Activated T-cell treated with anti-CD3 and anti-CD28 coated beads, Interleukin-2, amount 50 U/mL, for 1 hour (primary cell): ENCODE results near the gene USP47.
"Not testable (repeated sequence)": the region's sequence is repeated elsewhere in the genome, so short reads cannot be mapped to it uniquely, and the experiment has no call there.

Source experiments
- DNase-seq: peaks from one replicate; pipeline ENCODE4 v3.0.0-alpha.2; 2020

Gene USP47

DNA sequence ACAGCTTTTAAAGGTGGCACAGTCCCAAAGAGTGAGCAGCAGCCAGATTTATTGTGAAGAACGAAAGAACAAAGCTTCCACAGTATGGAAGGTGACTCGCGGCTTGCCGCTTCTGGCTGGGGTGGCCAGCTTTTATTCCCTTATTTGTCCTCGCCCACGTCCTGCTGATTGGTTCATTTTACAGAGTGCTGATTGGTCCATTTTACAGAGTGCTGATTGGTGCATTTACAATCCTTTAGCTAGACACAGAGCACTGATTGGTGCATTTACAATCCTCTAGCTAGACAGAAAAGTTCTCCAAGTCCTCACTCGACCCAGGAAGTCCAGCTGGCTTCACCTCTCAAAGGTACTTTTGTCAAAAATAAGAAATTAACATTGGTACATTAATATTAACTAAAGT lies 10.4 kb upstream of the USP47 start:
- not testable (repeated sequence) for DNase-seq

DNA sequence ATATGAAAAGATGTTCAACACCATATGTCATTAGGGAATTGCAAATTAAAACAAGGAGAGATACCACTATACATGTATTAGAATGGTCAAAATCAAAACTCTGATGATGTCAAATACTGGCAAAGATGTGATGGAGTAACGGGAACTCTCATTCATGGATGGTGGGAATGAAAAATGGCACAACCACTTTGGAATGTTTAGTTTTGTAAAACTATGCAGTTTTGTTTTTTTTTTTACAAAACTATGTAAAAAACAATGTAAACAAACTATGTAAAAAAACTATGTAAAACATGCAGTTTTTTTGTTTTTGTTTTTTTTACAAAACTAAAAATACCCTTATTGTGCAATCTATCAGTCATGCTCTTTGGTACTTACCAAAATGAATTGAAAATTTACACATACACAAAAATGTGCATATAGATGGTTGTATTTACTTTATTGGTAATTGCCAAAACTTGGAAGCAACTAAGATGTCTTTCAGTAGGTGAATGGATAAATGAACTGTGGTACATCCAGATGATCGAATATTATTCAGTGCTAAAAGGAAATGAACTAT lies 5.0 kb upstream of the USP47 start:
- no peak for DNase-seq

DNA sequence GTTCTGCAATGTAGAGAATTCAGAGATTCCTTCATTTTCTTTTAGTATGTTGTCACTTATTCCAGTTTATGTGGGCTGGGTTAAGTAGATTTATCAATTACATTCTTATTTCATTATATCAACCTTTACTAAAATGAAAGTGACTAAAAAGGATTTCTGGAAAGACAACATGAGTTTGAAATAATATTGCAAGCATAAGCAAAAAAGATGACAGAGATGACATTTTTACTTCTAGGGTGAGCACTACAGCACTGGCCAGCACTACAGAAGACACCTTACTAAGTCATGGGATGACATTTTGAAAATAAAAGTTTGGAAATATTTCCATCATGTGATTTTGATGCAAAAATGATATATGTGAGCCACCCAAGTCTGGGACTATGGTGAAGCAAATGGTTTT lies 2.1 kb upstream of the USP47 start:
- no peak for DNase-seq

DNA sequence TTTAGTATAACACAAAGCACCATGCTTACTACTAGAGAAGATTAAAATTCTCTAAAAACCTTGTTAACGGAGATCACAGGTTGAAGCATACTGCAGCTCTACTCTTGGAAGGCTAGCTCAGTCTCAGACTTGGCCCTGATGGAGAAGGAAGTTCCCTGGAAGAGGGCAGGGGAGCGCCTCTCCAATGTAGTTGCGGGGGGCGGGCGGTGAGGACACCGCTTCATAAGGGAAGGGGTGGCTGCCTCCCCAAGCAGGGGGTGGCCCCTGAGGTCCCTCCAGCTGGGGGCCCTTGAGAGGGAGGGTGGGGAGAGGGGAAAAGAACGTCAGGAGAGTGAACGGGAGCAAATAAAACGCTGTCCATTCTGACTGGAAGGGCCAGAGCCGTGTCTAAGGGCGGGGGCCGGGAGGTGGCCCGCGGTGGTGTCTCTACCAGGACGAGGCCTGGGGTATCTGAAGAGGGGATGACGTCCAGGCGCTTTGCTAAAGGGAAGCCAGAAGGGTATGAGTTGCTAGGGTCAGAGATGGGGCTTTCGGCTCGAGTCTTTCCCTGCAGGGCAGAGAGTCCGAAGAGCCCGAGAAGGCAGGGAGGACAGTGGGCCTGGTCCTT lies 553 bp upstream of the USP47 start:
- no peak for DNase-seq

DNA sequence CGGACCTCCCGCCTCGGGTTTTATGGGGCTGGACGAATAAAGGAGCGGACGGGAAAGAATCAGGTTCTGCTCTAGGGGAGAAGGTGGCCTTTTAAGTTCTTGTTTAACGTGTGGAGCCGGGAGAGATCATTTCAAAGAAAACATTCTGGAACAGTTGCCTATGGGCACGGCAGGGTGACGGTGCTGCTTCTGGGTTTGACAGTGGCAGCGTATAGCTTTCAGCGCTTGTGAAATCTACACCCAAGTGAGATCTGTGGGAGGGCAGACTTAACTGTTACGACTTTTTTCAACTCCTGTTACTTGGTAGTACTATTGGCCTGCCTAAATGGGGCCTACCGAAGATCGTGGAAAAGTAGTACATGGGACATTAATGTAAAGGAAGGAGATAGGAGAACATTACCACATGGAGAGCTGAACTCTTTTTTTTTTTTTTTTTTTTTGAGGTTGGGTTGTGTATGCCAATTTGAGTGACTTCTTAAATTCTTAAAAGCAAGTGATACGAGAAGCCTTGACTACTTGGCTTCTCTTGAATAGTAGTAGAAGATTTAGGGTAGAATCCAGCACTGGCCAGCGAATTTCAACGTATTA lies 743 bp downstream of the USP47 start:
- DNase-seq: no peak

DNA sequence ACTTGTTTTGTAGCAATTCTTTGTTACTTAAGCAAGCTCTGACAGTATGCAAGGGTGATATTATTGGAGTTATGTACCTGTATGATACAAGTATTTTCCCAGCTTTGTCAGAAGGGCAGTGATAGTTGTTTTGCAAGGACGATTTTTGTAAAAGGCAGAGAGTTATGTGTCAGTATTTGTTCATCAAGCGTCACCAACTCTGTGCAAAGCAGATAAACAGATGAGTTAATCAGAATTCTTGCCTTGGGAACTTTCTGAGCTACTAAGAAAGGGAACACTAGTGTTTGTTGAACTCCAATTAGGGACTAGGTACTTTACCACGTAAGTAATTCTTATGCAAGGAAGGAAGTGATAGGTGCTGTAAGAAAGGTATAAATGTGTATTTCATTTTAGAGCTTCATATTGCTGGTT lies 1.4 kb downstream of the USP47 start:
- DNase-seq: no peak

DNA sequence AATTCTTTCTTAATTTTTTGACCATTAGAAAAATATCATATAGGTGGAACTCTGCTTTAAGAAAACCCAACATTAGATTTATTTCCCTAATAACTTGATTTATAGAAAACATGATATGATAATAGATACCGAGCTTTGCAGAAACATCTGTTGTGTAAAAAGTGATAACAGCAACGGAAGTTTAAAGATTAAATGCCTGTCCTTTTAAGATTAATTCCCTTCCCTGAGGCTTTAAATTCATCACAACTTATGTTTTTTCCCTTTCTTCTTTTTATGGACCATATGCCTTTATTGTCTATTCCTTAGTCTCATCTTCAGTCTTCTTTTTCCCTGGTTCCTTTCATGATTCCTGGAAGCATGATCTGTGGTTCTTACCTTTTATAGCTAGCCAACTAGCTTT lies 1.9 kb downstream of the USP47 start:
- no peak for DNase-seq

DNA sequence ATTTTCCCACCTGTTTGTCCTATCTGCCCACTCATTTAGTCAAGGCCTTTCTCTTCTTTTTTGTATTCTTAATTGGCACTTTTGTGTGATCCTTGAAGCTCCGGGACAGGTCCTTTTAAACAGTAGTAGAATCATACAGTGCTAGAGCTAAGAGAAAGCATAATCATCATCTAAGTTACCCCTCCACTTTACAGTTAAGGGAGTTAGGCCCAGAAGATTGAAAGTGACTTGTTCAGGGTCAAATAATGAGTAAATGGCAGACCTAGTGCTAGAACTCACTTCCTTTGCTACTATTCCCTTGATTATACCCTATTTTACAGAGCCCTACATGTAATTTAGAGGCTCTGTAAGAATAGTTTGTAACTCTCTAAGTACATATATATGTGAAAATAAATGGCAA lies 2.5 kb downstream of the USP47 start:
- no peak for DNase-seq

DNA sequence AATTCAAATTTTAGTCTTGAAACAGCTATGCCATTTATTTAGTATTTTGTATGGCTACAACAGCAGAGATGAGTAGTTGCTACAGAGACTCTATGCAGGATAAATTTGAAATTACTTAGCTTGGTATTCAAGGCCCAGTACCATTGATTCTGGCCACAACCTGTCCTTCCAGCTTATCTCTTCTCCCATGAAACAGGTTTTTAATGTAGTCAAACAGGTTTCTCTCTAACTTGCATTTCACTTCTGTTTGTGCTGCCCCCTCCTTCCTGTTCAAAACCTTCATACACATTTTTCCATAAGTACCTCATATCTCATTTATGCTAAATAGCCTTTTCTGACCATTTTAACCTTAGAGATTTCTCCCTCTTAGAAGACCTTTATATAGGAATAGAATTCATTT lies 3.3 kb downstream of the USP47 start:
- DNase-seq: no peak

DNA sequence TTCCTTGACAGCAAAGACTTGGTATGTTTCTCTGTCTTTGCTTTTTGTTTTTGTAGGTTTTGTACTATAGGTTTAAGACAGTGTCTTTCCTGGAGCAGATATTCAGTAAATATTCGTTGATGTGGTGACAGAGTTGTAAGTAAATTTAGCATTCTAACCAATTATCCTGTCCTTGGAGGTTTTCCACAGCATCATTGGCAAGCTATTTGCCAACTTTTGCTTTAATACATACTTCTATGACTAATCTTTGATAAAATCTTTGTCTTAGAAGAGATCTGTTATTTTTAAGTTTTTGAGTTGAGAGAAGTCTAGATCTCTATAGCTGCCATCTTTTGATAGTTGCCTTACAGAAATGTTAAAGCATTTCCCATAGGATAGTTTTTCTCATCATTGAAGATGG lies 3.8 kb downstream of the USP47 start:
- no peak for DNase-seq

DNA sequence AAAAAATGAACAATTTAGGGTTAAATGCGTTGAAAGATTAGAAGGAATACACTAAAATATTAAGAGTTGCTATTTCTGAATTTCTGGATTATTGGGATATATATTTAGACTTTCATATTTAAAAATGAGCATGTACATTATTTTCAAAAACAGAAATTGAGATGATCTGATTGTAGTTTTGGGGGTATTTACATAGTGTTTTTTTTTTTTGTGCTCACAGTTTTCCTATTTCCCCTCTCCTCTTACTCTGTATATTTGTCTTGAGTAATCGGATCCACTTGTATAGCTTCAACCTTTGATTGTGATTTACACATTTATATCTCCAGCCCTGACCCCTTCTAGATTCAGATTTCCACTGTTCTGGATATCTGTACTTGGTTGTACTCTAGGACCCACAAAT lies 5.3 kb downstream of the USP47 start:
- DNase-seq: no peak

DNA sequence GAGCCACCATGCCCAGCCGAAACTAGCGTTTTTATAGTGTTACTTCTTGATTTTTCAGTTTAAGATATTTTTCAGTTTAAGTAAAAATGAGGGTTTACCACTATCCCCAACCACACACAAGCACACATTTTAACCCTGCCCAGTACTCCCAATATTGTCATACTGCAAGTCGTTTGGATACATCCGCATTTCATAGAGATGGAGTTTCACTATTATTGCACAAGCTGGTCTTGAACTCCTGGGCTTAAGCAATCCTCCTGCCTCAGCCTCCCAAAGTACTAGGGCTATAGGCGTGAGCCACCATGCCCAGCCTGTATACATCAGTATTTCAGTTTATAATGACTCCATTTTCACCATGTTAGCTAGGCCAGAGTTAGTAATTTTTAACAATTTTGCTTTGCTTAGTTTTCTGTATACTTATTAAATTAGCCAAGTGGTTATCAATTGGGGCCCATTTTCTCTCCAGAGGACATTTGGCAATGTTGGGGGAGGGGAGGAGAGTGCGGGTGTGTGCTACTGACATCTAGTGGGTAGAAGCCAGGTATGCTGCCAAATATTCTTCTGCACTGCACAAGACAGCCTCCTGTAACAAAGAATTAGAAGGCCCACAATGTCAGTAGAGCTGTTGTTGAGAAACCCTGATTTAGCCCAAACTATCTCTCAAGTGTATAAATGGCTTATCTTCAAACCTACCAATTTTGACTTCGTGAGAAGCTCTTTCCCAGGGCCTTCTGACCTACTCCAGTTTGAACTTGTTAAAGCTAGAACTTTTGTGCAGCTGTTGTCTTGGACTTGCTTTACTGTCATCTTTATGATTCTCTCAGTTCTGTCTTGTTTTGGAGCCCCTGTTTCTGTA lies 7.3 kb downstream of the USP47 start:
- peak; percentile 52 for DNase-seq

DNA sequence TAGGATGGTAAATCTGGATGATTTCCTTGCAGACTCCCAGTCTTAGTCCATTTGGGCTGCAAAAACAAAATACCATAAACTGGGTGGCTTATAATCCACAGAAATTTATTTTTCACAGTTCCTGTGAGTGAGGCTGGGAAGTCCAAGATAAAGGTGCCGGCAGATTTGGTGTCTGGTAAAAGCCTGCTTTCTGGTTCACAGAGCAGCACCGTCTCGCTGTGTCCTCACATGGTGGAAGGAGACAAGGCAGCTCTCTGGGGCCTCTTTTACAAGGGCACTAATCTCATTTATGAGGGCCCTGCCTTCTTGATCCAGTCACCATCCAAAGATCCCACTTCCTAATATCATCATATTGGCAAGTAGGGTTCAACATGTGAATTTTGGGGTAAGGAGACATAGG lies 8.9 kb downstream of the USP47 start:
- DNase-seq: no peak

DNA sequence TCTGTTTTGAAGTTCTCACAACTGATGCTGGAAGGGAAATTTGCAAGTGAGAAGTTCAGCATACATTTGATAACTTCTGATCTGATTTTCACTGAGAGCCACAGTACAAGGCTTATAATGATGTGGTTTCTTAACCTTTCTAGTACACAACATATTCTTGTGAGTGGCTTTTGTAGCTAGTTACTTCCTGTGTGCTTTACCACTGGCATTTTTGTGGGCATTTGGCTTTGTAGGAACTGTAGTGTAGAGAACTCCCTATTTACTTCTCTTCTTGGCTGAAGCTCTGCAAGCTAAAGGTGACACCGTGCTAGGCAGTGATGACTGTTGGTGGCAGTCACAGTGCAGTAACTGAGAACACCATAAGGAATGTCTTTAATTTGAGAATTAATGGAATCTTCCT lies 14.9 kb downstream of the USP47 start:
- no peak for DNase-seq

DNA sequence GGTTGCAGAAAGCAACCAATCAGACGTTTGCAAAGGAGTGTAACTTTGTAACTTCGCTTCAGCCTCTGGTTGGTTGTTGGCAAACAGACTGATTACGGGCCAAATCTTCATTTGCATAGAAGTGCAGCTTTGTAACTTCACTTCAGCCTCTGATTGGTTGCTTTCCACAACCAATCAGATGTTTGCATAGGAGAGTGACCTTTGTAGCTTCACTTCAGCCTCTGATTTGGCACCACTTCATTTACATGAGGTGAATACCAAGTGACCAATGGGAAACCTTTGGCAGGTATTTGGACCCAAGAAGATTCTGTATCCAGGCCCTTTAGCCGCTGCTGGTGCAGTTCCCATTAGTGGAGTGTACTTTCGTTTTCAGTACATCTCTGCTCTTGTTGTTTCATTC lies 16.0 kb downstream of the USP47 start:
- no peak for DNase-seq

DNA sequence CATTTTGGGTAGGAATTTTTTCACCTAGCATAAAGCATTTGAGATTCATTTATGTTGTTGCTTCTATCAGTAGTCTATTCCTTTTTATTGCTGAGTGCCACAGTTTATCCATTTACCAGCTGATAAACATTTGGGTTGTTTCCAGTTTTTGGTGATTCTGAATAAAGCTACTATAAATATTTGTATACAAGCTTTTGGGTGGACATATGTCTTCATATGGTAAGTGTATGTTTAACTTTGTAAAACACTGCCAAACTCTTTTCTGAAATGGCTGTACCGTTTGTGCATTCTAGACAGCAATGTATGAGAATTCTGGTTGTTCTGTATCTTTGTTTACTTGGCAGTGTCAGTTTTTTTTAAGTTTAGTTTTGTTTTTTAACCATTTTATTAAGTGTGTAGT lies 16.9 kb downstream of the USP47 start:
- no peak for DNase-seq

DNA sequence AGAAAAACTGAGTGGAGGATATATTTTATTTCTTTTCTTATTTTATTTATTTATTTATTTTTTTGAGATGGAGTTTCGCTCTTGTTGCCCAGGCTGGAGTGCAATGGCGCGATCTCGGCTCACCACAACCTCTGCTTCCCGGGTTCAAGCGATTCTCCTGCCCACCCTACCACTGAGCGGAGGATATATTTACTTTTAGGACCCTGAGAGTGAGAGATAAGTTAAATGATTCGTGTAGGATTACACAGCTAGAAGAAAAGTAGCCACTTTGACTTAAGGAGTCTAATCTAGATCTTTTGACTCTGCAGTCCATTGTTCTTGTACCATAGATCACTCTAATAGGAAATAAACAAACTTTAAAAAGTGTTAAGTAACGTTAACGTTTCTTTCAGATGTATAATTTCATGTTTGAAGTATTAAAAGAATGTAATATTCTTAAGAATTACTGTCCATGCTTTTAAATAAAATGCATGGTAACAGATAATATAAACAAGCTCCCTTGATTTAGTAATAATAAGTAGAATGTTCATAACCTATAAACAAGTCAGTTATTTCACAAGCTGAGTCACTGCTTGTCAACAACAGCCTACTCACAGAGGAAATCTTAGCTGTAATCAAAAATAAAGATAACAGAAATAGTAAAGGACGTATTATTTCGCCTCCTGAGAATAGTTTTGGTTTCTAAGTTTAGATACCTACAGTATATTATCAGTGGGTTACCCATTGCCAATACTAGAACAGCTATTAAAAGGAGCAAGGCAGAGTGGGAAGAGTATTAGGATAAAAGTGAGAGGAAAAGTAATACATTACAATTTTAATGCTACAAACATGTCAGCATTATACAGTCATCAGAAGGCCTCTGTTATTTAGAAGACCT lies 18.6 kb downstream of the USP47 start:
- DNase-seq: no peak

DNA sequence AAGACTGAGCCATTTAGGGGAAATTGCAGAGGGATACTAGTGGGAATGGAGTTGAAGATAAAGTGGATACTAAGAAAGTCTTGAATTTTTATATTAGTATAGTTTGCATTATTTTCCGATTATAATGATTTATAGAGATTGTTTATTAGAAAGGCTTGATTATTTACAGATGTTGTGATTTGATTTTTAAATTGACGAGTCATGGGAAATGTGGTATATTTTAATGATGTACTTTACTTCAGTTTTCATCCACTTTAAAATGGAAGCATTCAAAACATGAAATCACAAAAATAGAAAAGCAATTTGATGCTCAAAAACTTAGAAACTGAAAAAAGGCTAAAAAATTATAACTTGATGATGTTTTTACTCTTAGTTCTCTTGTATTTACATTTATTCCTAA lies 21.2 kb downstream of the USP47 start:
- DNase-seq: no peak

DNA sequence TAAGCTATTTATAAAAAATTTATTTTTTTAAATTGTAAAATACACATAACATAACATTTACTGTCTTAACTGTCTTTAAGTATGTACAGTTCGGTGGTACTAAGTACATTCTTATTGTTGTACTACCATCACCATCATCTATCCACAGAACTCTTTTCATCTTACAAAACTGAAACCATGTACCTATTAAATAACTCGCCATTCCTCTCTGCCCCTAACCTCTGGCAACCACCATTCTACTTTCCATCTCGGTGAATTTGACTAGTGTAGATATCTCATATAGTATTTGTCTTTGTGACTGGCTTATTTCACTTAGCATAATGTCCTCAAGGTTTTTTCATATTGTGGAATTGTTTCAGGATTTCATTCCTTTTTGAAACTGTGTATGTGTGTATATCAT lies 22.6 kb downstream of the USP47 start:
- no peak for DNase-seq

DNA sequence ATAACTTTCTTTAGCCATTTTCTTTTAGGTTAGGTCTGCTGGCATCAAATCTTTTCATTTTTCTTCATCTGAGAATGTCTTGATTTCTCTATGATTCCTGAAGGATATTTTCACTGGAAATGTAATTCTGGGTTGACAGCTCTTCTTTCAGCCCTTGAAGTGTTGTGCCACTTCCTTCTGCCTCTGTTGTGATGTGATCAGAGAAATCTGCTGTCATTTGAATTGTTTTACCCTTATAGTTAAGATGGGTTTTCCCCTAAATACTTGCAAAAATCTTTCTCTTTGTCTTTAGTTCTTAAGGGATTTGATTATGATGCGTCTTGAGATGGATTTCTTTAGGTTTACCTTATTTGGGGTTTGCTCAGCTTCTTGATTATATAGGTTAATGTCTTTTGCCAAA lies 23.0 kb downstream of the USP47 start:
- DNase-seq: no peak

DNA sequence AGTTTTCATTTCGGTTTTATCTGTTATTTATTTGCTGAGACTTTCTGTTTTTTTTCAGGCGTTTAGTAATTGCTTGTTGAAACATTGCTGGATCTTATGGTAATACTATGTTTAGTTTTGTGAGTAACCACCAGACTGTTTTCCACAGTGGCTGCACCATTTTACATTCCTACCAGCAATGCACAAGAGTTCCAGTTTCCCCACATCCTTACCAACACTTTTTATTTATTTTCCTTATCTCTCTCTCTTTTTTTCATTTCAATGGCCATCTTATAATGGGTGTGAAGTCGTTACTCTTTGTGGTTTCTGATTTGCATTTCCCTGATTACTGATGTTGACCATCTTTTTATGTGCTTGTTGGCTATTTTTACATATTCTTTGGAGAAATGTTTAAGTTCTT lies 23.7 kb downstream of the USP47 start:
- no peak for DNase-seq

DNA sequence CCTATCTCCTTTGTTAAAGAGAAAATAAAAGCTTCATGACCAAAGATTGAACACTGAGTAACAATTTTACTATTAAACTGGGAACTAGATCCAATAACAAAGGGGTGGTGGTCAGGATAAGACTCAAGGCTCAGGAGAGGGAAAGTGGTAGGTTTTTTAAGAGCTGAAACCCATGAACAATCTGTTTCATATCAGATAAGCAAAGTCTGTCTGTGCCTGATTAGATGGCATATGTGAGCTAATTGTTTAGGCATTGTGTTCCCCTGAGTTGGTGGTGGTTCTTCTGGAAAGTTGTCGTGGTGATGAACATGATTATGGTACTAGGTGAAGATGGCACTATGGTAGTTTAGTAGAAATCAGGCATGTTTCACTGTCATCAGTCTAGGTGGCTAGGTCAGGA lies 24.4 kb downstream of the USP47 start:
- no peak for DNase-seq

DNA sequence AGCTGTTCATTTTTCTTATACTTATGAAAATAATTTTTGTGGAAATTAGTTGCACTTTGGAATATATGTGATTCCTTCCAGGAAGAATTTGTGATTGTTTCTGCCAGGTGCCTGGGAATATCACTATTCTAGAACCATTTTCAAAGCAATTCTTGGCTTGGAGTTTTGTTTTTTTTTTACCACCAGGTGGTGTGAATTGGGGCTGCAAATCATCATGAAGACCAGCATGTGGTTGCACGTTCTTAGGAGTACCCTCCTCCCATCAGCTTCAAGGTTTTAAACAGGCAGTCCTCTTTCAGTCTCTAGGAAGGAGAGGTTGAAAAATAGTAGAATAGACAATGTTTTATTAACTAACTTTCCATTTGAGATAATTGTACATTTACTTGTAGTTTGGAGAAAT lies 25.9 kb downstream of the USP47 start:
- no peak for DNase-seq
